Prostate gland (tissue), 2 donors: ENCODE results near the gene ODC1.

Experiments used
- POLR2A ChIP-seq: fragments of 450-650 bp; IDR thresholded peaks from one replicate; pipeline ENCODE4 v1.6.1; 2016; ENCODE audit warnings: antibody characterized with exemption, mild to moderate bottlenecking
- POLR2AphosphoS5 ChIP-seq: sonication (generic); formaldehyde crosslinking; IDR thresholded peaks from one replicate; pipeline ENCODE4 v1.6.1; 2017; ENCODE audit warnings: antibody characterized with exemption
- TF ChIP-seq, protein P1 (sequence below), 4 experiments: fragments of 200-600 bp in 2 of 4; fragments of 450-650 bp in 2 of 4; sonication (generic) in 2 of 4; IDR thresholded peaks; 1 replicate in 3 of 4; 2 replicates in 1 of 4; pipeline ENCODE4 v1.5.1; 2016 to 2019; ENCODE audit warnings: antibody characterized with exemption in 4 of 4, mild to moderate bottlenecking in 2 of 4, moderate library complexity in 2 of 4

DNA sequence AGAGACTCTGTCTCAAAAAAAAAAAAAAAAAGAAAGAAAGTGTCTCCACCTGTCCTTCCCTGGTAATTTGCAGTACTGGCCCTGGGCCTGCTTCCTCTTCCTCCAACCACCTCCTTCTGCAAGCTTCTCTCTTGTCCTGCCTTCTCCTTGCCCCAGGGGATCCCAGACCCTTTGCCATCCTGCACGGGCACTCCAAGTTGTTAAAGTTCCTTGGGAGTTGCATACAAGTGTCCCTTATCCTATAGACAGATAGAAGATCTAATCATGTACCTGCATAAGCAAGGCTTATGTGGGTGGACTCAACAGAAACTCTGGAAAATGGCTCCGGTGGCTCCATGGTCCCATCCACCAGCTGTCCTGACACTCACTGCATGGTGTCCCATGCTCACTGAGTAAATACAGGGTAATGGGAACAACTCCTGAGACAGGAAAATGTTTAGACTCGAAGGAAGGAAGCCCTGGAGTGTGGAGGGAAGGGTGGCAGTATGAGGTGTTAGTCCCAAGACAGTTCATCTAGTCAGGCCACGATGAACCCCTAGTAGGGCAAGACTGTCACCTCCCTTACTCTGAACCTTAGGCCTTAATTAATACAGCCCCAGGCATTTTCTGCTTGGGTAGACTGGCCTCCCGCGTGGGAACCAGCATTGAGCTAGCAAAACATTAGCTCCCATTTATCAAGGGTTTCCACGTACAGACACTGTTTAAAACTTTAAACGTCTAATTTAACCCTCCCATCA lies 17.1 kb downstream of the ODC1 start:
- TF ChIP-seq, protein P1, sequence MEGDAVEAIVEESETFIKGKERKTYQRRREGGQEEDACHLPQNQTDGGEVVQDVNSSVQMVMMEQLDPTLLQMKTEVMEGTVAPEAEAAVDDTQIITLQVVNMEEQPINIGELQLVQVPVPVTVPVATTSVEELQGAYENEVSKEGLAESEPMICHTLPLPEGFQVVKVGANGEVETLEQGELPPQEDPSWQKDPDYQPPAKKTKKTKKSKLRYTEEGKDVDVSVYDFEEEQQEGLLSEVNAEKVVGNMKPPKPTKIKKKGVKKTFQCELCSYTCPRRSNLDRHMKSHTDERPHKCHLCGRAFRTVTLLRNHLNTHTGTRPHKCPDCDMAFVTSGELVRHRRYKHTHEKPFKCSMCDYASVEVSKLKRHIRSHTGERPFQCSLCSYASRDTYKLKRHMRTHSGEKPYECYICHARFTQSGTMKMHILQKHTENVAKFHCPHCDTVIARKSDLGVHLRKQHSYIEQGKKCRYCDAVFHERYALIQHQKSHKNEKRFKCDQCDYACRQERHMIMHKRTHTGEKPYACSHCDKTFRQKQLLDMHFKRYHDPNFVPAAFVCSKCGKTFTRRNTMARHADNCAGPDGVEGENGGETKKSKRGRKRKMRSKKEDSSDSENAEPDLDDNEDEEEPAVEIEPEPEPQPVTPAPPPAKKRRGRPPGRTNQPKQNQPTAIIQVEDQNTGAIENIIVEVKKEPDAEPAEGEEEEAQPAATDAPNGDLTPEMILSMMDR (IDR thresholded peaks at IDR 0.05) = no peak
- TF ChIP-seq POLR2A = no peak
- no peak for TF ChIP-seq POLR2AphosphoS5
